ENCODE data around the gene ADGRG3. TPM values are rescaled to one million over a fixed set of nuclear protein-coding genes. Genes with fewer than 3 reads are reported as not detected.

Gene ADGRG3, protein sequence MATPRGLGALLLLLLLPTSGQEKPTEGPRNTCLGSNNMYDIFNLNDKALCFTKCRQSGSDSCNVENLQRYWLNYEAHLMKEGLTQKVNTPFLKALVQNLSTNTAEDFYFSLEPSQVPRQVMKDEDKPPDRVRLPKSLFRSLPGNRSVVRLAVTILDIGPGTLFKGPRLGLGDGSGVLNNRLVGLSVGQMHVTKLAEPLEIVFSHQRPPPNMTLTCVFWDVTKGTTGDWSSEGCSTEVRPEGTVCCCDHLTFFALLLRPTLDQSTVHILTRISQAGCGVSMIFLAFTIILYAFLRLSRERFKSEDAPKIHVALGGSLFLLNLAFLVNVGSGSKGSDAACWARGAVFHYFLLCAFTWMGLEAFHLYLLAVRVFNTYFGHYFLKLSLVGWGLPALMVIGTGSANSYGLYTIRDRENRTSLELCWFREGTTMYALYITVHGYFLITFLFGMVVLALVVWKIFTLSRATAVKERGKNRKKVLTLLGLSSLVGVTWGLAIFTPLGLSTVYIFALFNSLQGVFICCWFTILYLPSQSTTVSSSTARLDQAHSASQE
- under 1 TPM in 2 of 3 donors, not detected in 1; 0.08 to 0.16 TPM for polyA plus RNA-seq (ENCODE audit: insufficient read length in 3 of 3)

GRCh38 chr16:57668263-57668571, at the start of gene ADGRG3:
Gene ADGRG3, plus strand, starts transcription at chr16:57668306. Its CDS starts 42 bp downstream, at chr16:57668348.
- DNase-seq (ENCODE audit: low read depth in 3 of 3, low spot score in 2 of 3) = no peak

GRCh38 chr16:57619133-57619605, 48.9 kb upstream of the ADGRG3 start:
- DNase-seq (ENCODE audit: low read depth in 3 of 3, low spot score in 2 of 3) = no peak

GRCh38 chr16:57619606-57620334, 48.3 kb upstream of the ADGRG3 start:
- DNase-seq (ENCODE audit: low read depth in 3 of 3, low spot score in 2 of 3) = no peak

- no peak for DNase-seq (ENCODE audit: low read depth in 3 of 3, low spot score in 2 of 3)
These were observed 47.5 kb upstream of the ADGRG3 start for GRCh38 chr16:57620335-57621231.

DNA sequence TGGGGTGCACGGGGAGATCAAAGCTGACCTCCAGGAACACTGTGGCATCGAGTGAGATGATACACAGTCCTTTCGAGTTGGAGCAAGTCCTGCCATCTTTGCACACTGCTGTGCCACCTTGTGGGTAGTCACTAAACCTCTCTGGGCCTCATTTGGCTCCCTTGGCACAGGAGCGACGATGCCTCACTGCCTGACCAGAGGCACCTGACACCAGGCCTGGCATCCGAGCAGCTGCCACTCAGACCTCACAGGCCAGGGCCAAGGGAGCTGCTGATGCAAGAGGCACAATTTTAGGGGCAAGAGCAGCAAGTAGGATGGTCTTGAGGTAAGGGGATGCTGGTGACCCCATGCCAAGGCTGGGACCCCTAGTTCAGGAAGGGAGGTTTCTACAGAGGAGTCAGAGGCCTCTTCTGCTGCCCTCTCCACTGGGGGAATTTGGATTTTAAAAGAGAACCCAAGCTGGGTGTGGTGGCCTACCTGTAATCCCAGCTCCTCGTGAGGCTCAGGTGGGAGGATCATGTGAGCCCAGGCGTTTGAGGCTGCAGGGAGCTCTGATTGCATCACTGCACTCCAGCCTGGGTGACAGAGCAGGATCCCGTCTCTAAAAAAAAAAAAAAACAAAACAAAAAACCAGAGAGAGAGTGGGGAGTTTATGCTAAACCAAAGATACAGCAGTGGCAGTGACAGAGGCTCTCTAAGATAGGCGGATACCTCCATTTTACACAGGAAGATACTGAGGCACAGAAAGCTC, 46.4 kb upstream of the ADGRG3 start:
- no peak for DNase-seq (ENCODE audit: low read depth in 3 of 3, low spot score in 2 of 3)

DNA sequence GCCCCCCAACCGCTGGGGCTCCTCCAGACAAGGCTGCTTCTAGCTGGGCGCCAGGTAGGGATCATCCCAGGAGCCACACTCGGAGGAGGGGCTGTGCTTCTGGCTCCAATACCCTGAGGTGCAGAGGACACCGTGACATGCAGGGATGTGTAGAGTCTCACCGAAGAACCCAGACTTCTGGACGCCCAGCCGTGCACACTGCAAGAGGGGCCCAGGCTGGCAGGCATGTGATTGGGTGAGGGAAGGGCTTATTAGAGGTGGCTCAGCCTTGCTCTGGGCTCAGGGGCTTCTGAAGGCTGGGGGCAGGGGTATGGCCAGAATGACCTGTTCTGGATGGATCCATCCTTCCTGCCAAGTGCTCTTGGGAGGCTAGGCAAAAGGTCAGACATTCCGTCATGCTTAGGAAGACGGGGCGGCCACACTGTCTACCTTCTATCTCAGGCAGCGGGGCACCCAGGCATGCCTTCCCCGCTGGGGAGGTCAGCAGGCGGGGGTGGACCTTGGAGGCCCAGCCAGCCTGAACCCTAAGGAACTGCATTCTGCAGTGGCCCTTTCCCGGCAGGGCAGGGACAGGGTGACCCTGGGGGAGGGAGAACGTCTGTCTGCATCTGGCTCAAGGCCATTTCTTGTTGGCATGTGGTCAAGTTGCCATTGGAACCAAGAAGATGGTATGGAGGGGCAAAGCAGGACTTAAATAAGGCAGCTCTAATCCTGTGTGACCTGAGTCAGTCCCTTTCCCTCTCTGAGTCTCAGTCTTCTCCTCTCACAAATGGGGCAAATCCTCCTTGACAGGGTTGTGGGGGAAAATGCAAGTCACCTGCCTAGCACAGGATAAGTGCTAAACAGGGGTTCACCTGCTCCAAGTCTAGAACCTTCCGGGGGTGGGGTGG, 45.5 kb upstream of the ADGRG3 start:
- no peak for DNase-seq (ENCODE audit: low read depth in 3 of 3, low spot score in 2 of 3)

DNA sequence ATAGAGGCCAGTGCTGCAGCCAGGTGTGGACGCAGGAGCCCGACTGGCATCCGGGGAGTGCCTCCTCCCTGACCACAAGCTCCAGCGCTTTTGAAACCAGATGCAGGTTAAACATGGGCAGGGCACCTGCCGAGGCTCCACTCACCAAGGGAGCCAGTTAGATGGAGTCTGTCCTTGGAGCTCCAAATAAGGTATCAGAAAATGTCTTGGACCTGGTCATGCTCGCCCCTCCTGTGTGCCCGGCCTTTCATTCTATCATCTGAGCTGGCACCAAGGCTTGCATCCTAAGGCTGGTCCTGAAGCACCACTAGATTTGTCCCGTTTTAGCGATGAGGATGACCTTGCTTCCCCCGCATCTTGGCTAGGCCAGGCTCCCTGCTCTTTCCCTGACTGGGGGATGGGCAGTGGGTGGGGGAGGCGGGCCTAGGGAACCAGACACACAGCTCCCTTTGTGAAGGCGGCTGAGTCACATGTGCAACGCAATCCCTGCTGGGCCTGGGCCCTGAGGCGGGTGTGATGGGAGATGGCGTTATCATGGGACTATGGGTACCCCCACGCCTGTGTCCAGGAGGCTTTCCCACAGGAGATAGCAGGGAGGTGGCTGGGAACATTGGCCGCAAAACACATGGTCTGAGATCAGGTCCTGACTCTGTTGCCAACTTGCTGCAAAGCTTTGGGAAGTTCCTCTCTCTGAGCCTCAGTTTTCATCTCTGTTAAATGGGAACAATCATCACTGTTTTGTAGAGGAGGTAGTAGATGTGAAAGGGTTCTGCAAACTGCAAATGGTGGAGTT, 44.7 kb upstream of the ADGRG3 start:
- no peak for DNase-seq (ENCODE audit: low read depth in 3 of 3, low spot score in 2 of 3)

GRCh38 chr16:57624044-57624688, 43.9 kb upstream of the ADGRG3 start:
- DNase-seq (ENCODE audit: low read depth in 3 of 3, low spot score in 2 of 3) = no peak

DNA sequence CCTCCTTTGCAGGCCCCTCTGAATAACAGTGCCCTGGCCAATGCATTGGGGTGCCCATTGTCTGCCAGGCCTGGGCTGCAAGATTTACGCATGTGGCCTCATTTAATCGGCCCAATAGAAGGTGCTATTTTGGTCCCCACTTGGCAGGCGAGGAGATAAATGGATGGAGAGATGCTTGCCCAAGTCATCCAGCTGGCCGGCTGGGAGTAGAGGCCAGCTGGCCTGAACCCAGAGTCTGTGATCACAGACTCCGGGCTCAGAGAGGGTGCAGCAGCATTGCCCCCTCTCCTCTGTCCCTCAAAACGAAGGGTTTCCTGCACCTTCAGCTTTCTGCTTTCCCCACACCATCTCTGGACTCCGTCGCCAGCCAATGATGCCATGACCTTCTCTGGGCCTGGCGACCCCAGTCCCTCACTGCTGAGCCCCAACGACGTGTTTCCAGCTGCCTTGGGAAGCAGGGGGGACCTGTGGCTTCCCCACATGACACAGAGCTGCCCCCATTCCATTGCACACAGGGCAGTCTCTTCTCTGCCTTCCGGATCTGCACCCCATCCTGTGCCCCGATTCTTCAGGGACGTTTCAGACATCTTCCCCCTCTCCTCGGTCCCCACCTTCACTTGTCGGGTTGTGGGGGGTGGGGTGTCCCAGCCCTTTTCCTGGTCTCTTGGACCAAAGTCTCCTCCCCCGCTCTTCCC, 43.2 kb upstream of the ADGRG3 start:
- no peak for DNase-seq (ENCODE audit: low read depth in 3 of 3, low spot score in 2 of 3)

DNA sequence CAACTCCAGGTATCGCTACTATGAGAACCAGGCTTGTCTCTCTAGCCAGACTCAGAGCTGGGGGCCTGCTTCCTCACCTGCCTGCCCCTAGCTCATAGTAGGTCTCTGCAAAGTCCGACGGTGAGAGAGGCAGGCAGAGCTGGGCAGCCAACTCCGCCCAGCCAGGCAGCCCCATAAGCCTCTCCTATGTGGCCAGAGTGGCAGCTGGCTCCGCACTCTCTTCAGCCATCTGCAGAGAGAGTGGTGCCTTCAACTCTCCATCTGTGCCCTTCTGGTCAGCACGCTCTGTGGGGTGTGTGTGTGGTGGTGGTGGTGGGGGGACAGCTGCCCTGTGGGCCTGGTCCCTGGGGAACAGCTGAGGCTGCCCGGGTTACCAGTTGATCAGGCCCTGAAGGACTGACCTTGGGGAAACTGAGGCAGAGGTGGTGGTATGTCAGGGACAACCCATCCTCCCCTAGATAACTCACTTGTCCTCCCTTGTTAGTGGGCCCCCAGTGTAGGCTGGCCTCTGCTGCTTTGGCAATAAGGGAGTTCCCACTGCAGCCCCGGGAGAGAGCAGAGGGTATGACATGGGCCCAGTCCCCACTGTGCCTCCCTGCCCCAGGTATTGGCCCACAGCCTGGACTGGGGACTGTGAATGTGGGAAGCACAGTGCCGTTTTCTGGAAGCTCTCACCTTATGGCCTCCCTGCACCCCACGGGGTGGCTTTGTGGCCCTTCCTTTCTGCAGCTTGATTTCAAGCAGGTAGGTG, 41.5 kb upstream of the ADGRG3 start:
- no peak for DNase-seq (ENCODE audit: low read depth in 3 of 3, low spot score in 2 of 3)

DNA sequence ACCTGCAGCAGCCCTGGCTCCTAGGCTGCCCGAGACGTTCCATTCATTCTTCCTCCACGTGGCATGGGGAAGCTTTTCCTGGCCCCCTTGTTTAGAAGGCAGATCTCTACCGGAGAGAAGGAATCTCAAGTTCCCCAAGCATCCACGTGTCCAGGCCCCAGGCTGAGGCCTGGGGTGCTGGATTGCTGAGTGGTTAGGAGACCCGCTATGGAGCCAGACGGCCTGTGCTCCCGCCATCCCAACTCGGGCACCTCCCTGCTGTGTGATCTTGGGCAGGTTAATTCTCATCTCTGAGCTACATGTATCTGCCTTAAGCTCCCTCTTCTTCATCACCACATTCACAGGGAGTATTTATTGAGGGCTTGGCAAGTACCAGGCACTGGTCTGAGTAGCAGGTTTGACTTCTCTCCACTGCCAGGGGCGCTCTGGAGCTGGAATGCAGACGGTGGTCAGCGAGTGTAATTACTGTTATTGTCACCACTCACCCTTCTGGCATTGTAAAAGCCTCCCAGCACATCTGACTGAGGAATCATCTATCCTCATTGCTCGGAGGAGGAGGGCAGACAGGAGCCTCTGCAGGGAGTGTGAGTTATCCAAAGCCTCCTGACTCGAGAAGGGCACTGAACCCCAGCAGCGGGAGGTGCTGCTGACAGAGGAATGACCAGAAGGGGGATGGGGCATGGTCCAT, 40.8 kb upstream of the ADGRG3 start:
- DNase-seq (ENCODE audit: low read depth in 3 of 3, low spot score in 2 of 3) = no peak

DNA sequence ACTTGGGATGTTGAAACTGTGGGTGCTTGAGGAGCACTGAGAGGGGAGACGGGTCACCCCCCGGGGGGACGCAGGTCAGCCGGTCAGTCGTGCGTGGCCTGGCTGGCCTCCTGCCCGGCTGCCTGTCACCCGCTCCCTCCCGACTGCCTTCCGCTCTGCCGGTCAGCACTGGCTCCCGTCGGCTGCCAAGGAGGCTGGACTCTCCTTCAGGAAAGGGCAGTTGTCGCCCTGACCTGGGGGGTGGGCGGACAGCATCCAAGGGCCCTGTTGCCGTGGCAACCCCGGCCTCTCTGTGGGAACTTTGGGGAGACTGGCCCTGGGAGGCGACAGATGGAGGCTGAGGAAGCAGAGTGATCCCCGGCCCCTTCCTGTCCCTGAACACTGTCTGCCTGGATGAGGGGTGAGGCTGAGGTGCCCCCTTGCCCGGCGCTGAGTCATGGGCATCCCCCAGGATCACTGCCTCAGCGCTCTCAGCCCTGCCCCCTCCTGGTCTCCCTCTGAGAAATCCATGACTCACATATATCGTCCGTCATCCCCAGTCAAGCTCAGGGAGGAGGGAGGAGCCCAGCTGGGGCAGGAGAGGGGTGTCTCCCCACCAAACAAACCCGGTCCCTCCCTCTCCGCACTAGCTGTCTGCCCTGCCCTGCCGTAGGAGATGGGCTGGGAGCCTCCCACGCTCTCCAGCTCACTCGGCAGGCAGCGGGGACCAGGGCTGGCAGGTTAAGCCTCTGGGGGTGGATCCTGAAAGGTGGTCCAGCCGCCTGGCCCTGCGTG, 39.9 kb upstream of the ADGRG3 start, which contains the start of gene ADGRG1:
TSS of gene ADGRG1 (plus strand) at position 623 of the 774 bp plus-strand sequence. CDS start 21,658 bp downstream, outside the sequence.
- DNase-seq (ENCODE audit: low read depth in 3 of 3, low spot score in 2 of 3) = peak in 2 of 3 donors; percentile 73 to 74

GRCh38 chr16:57628783-57629293, 39.3 kb upstream of the ADGRG3 start:
- no peak for DNase-seq (ENCODE audit: low read depth in 3 of 3, low spot score in 2 of 3)
